Aorta (tissue), 5 donors: ENCODE data around the gene TSPAN18. TPM values are rescaled to one million over a fixed set of nuclear protein-coding genes. Genes with fewer than 3 reads are reported as not detected.

Source experiments
- ATAC-seq: fragments of 200-7000 bp; cut with Tn5 transposase; one replicate; pipeline ENCODE4 v1.9.1; 2022; ENCODE audit warnings: moderate library complexity; ENCODE audit not compliant: low FRiP score
- DNase-seq, 2 donors: peaks; one replicate each; pipeline ENCODE4 v3.0.0-alpha.2; 2020
- H3K27ac ChIP-seq, 2 donors: one replicate each; pipeline ENCODE4 v1.5.1; 2013; ENCODE audit warnings: low read length in 2 of 2, mild to moderate bottlenecking in 2 of 2, moderate library complexity in 2 of 2, control low read depth in 1 of 2, inconsistent platforms in 1 of 2, low read depth in 1 of 2
- H3K27me3 ChIP-seq, 2 donors: one replicate each; pipeline ENCODE4 v1.6.1; 2013; ENCODE audit warnings: control low read depth in 1 of 2, low read length in 1 of 2, mild to moderate bottlenecking in 1 of 2, moderate library complexity in 1 of 2; ENCODE audit not compliant: insufficient read depth in 2 of 2, control insufficient read depth in 1 of 2
- H3K36me3 ChIP-seq, 2 donors: one replicate each; pipeline ENCODE4 v1.6.1; 2013; ENCODE audit warnings: control low read depth in 1 of 2, low read length in 1 of 2, mild to moderate bottlenecking in 1 of 2; ENCODE audit not compliant: insufficient read depth in 2 of 2, control insufficient read depth in 1 of 2
- H3K4me1 ChIP-seq, 2 donors: one replicate each; pipeline ENCODE4 v1.6.1; 2013; ENCODE audit warnings: low read length in 2 of 2, control low read depth in 1 of 2, mild to moderate bottlenecking in 1 of 2, moderate library complexity in 1 of 2; ENCODE audit not compliant: insufficient read depth in 2 of 2, control insufficient read depth in 1 of 2
- H3K4me3 ChIP-seq, 2 donors: one replicate each; pipeline ENCODE4 v1.5.1; 2013; ENCODE audit warnings: low read length in 2 of 2, control low read depth in 1 of 2, mild to moderate bottlenecking in 1 of 2
- H3K9me3 ChIP-seq: one replicate; pipeline ENCODE4 v1.6.1; 2013; ENCODE audit warnings: mild to moderate bottlenecking, low read length; ENCODE audit not compliant: control insufficient read depth
- WGBS, 2 donors: extraction: QIAGEN DNeasy Blood & Tissue Kit; methylation state at CpG; one replicate each; pipeline ENCODE4 v1.1.7; 2013; 5-methylcytosine and 5-hydroxymethylcytosine counted together
- intact Hi-C, 2 donors: fragments of 100-400 bp; cut with DNase I; formaldehyde crosslinking; loops; one replicate each; pipeline versions ENCODE4 v1.14.2 to v1.15.0; 2022
- polyA plus RNA-seq, 2 donors: library from polyadenylated mRNA; stranded (reverse); fragments of 200-250 nt; gene quantifications; one replicate each; pipeline ENCODE4 v1.2.3, GENCODE V29; 2013
- total RNA-seq, 2 donors: library from RNA; stranded (reverse); fragmentation: NEBNext Ultra II Directional; extraction: Animal tissue kit (Norgen Biotek cat#: 25700); gene quantifications; one replicate each; pipeline ENCODE4 v1.2.1, GENCODE V29; 2021
- donor health status: healthy with polysubstance abuse.
- donor health status: Bipolar disorder and iron deficiency.
- donor health status: DM: no; HTN: no; CAD: no.
- donor health status: DM: no; HTN: no; CAD: no.
- donor health status: DM: yes; HTN: yes; CAD: no.

Gene TSPAN18
- total and polyA plus RNA-seq, 4 donors = 1.0 to 44.9 (median 18.0) TPM

DNA sequence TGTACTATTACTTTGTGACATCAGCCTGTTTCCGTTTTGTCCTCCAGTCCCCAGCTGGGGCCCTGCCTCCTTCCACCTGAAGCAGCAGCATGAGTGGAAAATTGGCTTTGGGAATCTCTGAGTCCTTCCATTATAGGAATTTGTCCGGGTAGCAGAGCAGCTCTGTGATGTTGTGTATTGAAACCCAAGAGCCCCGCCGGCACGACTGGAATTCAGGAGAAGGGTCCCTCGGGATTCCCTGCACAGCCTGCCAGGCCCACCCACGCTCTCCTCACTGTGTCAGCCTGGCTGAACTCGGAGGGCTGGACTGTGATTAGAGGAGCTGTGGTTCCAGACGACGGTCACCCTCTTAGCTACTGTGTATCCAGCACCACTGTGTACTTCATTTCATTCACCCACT lies 18.8 kb upstream of the TSPAN18 start:
- H3K27ac ChIP-seq = no peak overlapping the region
- no peaks in the 10 kb centered on the region for H3K9me3 ChIP-seq
- H3K27me3 ChIP-seq = no peaks in the 10 kb centered on the region
- no peaks in the 10 kb centered on the region for H3K4me1 ChIP-seq
- H3K36me3 ChIP-seq = no peaks in the 10 kb centered on the region
- ATAC-seq (peak; percentile 46), DNase-seq (peak; percentile 53 to 90)
- H3K4me3 ChIP-seq = no peak overlapping the region
- 3 to 8% methylated on average over 10 of the region's 10 CpGs for WGBS, 2 donors
- intact Hi-C loops = no loop called here

DNA sequence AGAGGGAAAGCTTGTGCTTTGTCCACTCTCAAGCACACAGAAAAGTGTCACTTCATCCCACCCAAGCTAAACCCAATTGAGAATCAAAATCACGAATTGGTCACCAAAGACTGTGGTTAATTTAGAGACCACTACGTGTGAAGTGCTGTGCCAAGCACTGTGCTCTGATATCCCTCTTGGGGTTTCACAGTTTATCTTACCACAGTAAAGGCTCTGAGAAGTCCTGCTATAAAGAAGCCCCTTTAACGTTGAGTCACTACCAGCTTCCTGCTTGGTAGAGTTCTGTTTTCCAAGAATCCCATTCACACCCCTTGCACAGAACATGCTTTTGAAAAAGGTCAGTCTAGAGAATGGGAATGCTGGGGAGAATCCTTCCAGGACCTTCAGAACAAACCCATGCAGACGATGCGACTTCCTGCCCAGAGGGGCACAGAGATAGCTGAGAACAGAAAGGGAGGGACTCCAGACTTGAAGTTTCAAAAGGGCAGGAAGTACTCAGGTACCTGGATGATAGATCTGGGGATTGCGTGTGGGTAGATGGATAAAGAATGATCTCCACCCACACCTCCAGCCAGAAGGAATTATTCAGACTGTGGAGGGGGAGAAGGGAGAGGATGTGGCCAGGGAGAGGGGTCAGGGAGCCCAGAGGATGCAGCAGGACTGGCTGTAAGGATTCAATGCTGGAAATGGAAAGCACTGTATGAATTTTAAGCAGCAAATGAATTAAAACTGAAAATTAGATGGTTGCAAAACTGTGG lies 18.1 kb upstream of the TSPAN18 start:
- Histone ChIP-seq H3K9me3 (no peaks in the 10 kb centered on the region), H3K4me1 (no peaks in the 10 kb centered on the region), H3K27ac (no peak overlapping the region), H3K36me3 (no peaks in the 10 kb centered on the region), H3K4me3 (no peak overlapping the region), H3K27me3 (no peaks in the 10 kb centered on the region)
- no peak for DNase-seq
- intact Hi-C loops = no loop called here
- no peak for ATAC-seq
- WGBS, 2 donors = 72 to 77% methylated on average over 6 of the region's 6 CpGs

DNA sequence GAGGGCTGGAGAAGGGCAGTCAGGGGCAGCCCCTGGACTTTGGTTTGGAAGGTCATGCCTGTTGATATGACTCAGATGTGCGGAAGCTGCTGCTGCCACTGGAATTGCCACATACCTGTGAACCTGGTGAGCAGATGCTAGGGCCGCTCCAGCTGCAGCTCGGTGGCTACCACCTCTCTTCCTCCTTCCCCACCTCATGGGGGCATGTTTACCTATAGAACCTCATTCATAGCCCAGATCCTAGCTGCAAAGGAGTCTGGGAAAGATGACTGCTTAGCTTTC lies 17.5 kb upstream of the TSPAN18 start:
- H3K27me3 ChIP-seq = no peaks in the 10 kb centered on the region
- H3K9me3 ChIP-seq = no peaks in the 10 kb centered on the region
- H3K36me3 ChIP-seq = no peaks in the 10 kb centered on the region
- DNase-seq = no peak
- intact Hi-C loops = no loop called here
- no peak overlapping the region for H3K4me3 ChIP-seq
- no peak overlapping the region for H3K27ac ChIP-seq
- H3K4me1 ChIP-seq = no peaks in the 10 kb centered on the region
- WGBS, 2 donors = 92 to 95% methylated on average over 3 of the region's 3 CpGs
- no peak for ATAC-seq

DNA sequence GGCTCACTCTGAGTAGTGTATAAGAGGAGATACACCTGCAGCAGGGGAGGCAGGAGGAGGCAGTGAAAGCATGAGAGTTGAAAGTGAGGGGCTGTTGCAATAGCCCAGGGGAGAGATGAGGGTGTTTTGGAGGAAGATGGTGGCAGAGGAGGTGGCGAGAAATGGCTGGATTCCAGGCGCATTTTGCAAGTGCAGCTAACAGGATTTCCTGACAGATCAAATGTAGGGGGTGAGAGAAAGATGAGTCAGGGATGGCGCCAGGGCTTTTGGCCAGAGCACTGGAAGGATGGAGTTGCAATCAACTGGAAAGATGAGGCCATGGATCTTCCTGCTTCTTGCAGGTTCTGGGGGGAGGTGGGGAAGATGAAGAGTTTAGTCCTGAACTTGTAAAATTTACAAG lies 16.8 kb upstream of the TSPAN18 start:
- WGBS, 2 donors = 92 to 93% methylated on average over 3 of the region's 3 CpGs
- Histone ChIP-seq H3K27me3 (no peaks in the 10 kb centered on the region), H3K4me3 (no peak overlapping the region), H3K9me3 (no peaks in the 10 kb centered on the region), H3K36me3 (no peaks in the 10 kb centered on the region), H3K27ac (no peak overlapping the region), H3K4me1 (no peaks in the 10 kb centered on the region)
- no peak for DNase-seq
- ATAC-seq = no peak
- intact Hi-C loops = no loop called here

DNA sequence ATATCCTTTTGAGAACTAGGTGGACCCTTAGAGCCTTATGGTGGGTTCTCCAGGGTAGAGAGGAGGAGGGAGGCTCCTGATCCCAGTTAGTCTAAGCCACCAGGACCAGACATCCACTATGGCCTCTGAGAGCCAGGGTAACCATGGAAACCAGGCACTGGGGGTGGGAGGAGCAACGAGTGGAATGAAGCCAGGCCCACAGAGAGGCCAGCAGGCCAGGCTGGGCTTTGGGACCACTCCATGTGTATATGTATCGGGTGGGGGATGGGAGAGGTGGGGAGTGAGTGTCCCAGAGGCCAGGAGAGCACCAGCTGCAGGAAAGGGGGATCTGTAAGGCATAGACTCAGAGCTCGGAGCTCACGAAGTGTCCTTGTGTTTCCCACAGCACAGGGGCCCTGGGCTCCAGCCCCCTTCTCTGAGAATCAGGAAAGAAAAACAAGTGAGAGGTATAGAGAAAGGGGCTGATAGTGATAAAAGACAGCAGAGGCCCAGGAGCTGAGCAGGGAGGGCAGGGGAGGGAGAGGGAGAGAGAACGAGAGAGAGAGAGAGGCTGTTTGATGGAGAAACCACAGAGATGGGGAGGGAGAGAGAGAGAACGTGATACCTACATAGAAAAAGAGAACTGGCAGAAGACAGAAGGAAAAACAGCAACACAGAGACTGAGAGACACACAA lies 15.5 kb upstream of the TSPAN18 start:
- Histone ChIP-seq H3K27ac (no peak overlapping the region), H3K36me3 (no peaks in the 10 kb centered on the region), H3K4me1 (no peaks in the 10 kb centered on the region), H3K4me3 (no peak overlapping the region), H3K27me3 (no peaks in the 10 kb centered on the region), H3K9me3 (no peaks in the 10 kb centered on the region)
- ATAC-seq (no peak), DNase-seq (no peak)
- WGBS, 2 donors = 66 to 76% methylated on average over 6 of the region's 6 CpGs
- intact Hi-C loops = no loop called here

DNA sequence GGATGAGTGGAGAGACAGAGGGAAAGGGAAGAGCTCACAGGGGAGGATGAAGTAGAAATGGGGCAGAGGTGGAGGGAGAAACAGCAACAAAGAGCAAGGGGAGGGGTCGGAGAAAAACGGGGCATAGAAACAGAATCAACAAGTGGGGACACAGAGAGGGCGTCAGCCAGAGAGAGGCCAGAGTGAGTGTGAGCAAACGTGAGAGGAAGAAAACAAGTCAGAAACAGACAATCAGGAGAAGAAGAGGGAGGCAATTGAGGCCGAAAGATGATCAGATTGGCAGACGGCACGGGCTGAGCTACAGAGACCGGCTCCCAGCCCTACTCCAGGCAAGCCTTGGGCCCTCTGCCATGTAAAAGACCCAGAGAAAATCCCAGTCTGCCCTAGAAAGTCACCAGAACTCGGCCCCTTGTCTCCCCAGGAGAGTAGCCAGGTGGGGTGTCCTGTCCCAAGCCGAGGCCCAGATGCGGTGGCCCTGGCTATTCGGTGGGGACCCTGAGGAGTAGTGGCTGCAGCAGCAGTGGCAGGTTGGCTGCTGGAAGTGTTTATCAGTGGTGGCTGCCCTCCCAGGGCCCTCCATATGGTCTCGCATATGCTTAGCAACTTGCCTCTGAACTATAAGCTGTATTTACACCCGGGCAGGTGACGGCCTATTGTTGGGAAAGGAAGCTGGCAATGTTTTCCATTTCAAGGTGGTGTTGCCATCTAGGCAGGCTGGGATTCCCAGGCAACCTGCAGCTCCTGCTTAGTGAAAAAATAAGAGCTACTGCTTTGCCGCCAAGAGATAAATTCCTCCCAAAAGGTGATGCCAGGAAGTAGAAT lies 14.8 kb upstream of the TSPAN18 start:
- H3K27me3 ChIP-seq = no peaks in the 10 kb centered on the region
- no peak for ATAC-seq
- intact Hi-C loops = no loop called here
- no peak overlapping the region for H3K4me3 ChIP-seq
- 82 to 88% methylated on average over 16 of the region's 16 CpGs for WGBS, 2 donors
- no peak for DNase-seq
- no peaks in the 10 kb centered on the region for H3K9me3 ChIP-seq
- H3K4me1 ChIP-seq = no peaks in the 10 kb centered on the region
- H3K27ac ChIP-seq = no peak overlapping the region
- no peaks in the 10 kb centered on the region for H3K36me3 ChIP-seq

DNA sequence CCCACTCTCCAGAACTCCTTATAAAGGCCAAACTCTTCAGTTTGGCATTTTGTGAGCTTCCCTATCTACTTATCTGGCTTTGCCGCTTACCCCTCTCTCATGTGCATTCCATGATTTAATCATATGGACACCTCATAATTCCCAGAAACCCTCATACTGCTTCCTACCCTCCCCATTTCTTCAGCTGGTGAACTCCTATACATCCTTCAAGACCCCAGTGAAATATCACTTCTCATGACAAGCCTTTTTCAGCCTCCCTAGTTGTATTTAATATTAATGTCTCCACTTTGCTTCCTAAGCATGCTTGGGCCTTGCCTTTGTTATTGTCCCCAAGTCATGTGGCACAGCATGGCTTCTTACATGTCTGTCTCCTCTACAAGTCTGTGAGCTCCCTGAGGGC lies 13.7 kb upstream of the TSPAN18 start:
- Histone ChIP-seq H3K4me3 (no peak overlapping the region), H3K27ac (no peak overlapping the region), H3K4me1 (no peaks in the 10 kb centered on the region), H3K36me3 (no peaks in the 10 kb centered on the region), H3K27me3 (no peaks in the 10 kb centered on the region), H3K9me3 (no peaks in the 10 kb centered on the region)
- DNase-seq (no peak), ATAC-seq (no peak)
- intact Hi-C loops = no loop called here
- 92 to 100% methylated on average over 1 of the region's 1 CpG for WGBS, 2 donors

DNA sequence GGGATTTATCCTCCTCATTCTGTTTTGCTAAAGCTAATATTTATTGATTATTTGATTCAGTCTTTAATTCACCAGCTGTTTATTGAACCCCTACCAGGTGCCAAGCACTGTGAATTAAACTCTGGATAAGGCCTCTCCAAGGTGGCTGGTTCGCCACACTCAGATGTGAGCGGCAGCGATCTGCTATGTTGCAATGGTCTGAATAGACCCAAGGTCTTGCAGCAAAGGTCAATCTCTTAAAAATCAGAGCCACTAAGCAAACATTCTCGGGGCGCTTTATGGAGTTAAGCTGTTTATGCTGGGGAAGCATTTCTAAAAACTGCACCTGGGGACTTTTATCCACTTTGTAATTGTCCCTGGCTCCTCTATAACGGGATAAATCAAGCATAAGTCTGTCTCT lies 10.5 kb upstream of the TSPAN18 start:
- Histone ChIP-seq H3K9me3 (no peaks in the 10 kb centered on the region), H3K27me3 (no peaks in the 10 kb centered on the region), H3K36me3 (no peaks in the 10 kb centered on the region), H3K4me3 (no peak overlapping the region), H3K27ac (no peak overlapping the region), H3K4me1 (no peaks in the 10 kb centered on the region)
- DNase-seq (no peak), ATAC-seq (no peak)
- intact Hi-C loops = no loop called here
- 78 to 93% methylated on average over 6 of the region's 6 CpGs for WGBS, 2 donors
